H1 (cell line): Measurements from ENCODE around the gene CAVIN2. TPM values are rescaled to one million over a fixed set of nuclear protein-coding genes. Genes with fewer than 3 reads are reported as not detected.

Experiments
- CTCF ChIA-PET: fragments of 300-600 bp; sonication (Branson Sonifier 250); formaldehyde crosslinking; loops from one replicate; lab custom pipeline; 2021; ENCODE audit not compliant: partially characterized antibody; lab: Charles Lee
- POLR2A ChIA-PET: fragments of 300-600 bp; sonication (Branson Sonifier 250); formaldehyde crosslinking; loops from one replicate; lab custom pipeline; 2021; ENCODE audit warnings: inconsistent platforms; ENCODE audit not compliant: partially characterized antibody; lab: Charles Lee
- DNase-seq, 2 experiments: peaks; one replicate each; pipeline versions ENCODE4 v3.0.0 to v3.0.0-alpha.2; 2010 to 2022; ENCODE audit warnings: low spot score in 2 of 2, low read depth in 1 of 2, mixed read lengths in 1 of 2
- FAIRE-seq: peaks from 2 replicates; lab custom pipeline; 2011; peaks lifted over from hg19 to GRCh38; lab: Jason Lieb, UNC
- H2AFZ ChIP-seq: 2 replicates; pipeline ENCODE4 v1.8.1; 2012; ENCODE audit warnings: low read length, inconsistent platforms
- H2AK5ac ChIP-seq: 2 replicates; pipeline ENCODE4 v1.6.1; 2013; ENCODE audit warnings: low read depth, low read length
- H2BK120ac ChIP-seq: replicated peaks from 2 replicates; pipeline ENCODE3; 2013; ENCODE audit warnings: low read depth, low read length, inconsistent platforms
- H2BK12ac ChIP-seq: 2 replicates; pipeline ENCODE4 v1.6.1; 2013; ENCODE audit warnings: low read depth, low read length
- H2BK15ac ChIP-seq: 2 replicates; pipeline ENCODE4 v1.6.1; 2013; ENCODE audit warnings: low read length
- H2BK20ac ChIP-seq: 2 replicates; pipeline ENCODE4 v1.6.1; 2013; ENCODE audit warnings: low read length
- H2BK5ac ChIP-seq: 2 replicates; pipeline ENCODE4 v1.6.1; 2013; ENCODE audit warnings: low read depth, low read length
- H3K14ac ChIP-seq: 2 replicates; pipeline ENCODE4 v1.6.1; 2013; ENCODE audit warnings: inconsistent platforms; ENCODE audit not compliant: insufficient read length
- H3K18ac ChIP-seq: 2 replicates; pipeline ENCODE4 v1.6.1; 2013; ENCODE audit warnings: low read length; ENCODE audit errors: extremely low read depth
- H3K23ac ChIP-seq: 2 replicates; pipeline ENCODE4 v1.6.1; 2013; ENCODE audit warnings: inconsistent platforms; ENCODE audit not compliant: insufficient read length
- H3K23me2 ChIP-seq: 2 replicates; pipeline ENCODE4 v1.6.1; 2013; ENCODE audit warnings: low read depth, low read length
- H3K27ac ChIP-seq: 2 replicates; pipeline ENCODE4 v1.6.1; 2011; ENCODE audit warnings: low read depth, low read length, inconsistent platforms
- H3K27me3 ChIP-seq, 4 experiments: replicated peaks in 1 of 4; 1 replicate in 1 of 4; 2 replicates in 3 of 4; pipeline versions ENCODE4 v1.6.1 to v1.8.1; 2011 to 2013; ENCODE audit warnings: low read length in 3 of 4, mild to moderate bottlenecking in 3 of 4, inconsistent platforms in 2 of 4, mixed read lengths in 2 of 4, moderate library complexity in 1 of 4; ENCODE audit not compliant: control insufficient read depth in 3 of 4, insufficient read depth in 3 of 4; ENCODE audit errors: extremely low read depth in 1 of 4
- H3K36me3 ChIP-seq, 4 experiments: 2 replicates each; pipeline versions ENCODE4 v1.6.1 to v1.8.1; 2011 to 2013; ENCODE audit warnings: mild to moderate bottlenecking in 4 of 4, low read length in 3 of 4, moderate library complexity in 2 of 4, control low read depth in 1 of 4, inconsistent platforms in 1 of 4; ENCODE audit not compliant: insufficient read depth in 4 of 4, control insufficient read depth in 2 of 4
- H3K4ac ChIP-seq: replicated peaks from 2 replicates; pipeline ENCODE3; 2013; ENCODE audit warnings: low read length, low read depth, mixed read lengths, inconsistent platforms; ENCODE audit not compliant: insufficient read length
- H3K4me1 ChIP-seq, 4 experiments: replicated peaks in 1 of 4; 1 replicate in 1 of 4; 2 replicates in 3 of 4; pipeline versions ENCODE4 v1.6.1 to v1.8.1; 2011 to 2013; ENCODE audit warnings: low read length in 3 of 4, inconsistent platforms in 2 of 4, mixed read lengths in 1 of 4; ENCODE audit not compliant: insufficient read depth in 4 of 4, control insufficient read depth in 3 of 4
- H3K4me2 ChIP-seq, 2 experiments: 2 replicates each; pipeline versions ENCODE4 v1.6.1 to v1.8.1; 2011 to 2013; ENCODE audit warnings: low read depth in 2 of 2, low read length in 2 of 2, control low read depth in 1 of 2, inconsistent platforms in 1 of 2, mild to moderate bottlenecking in 1 of 2; ENCODE audit not compliant: insufficient read depth in 1 of 2
- H3K4me3 ChIP-seq, 4 experiments: fragments of 200-600, 300-600 bp in 1 of 4; sonication (generic), shearing (Covaris generic), sonication (Bioruptor Twin) in 1 of 4; 2 replicates each; pipeline versions ENCODE4 v1.5.1 to v1.8.1; 2011 to 2016; ENCODE audit warnings: low read length in 4 of 4, low read depth in 3 of 4, control low read depth in 2 of 4, inconsistent platforms in 2 of 4, mild to moderate bottlenecking in 2 of 4, mixed read lengths in 1 of 4, moderate library complexity in 1 of 4; ENCODE audit not compliant: insufficient read depth in 2 of 4; ENCODE audit errors: extremely low read depth in 1 of 4
- H3K56ac ChIP-seq: replicated peaks from 2 replicates; pipeline ENCODE3; 2013; ENCODE audit warnings: low read depth, mild to moderate bottlenecking, mixed read lengths, low read length, inconsistent platforms; ENCODE audit not compliant: insufficient read length
- H3K79me1 ChIP-seq: 2 replicates; pipeline ENCODE4 v1.6.1; 2013; ENCODE audit warnings: low read depth, low read length, control low read depth
- H3K79me2 ChIP-seq, 2 experiments: 2 replicates each; pipeline versions ENCODE4 v1.6.1 to v1.8.1; 2012 to 2013; ENCODE audit warnings: low read length in 2 of 2, mild to moderate bottlenecking in 2 of 2, inconsistent platforms in 1 of 2; ENCODE audit not compliant: insufficient read depth in 2 of 2, control insufficient read depth in 1 of 2
- H3K9ac ChIP-seq, 4 experiments: replicated peaks in 1 of 4; 1 replicate in 1 of 4; 2 replicates in 3 of 4; pipeline versions ENCODE4 v1.6.1 to v1.8.1; 2011 to 2013; ENCODE audit warnings: low read depth in 3 of 4, low read length in 3 of 4, control low read depth in 2 of 4, mild to moderate bottlenecking in 2 of 4, moderate library complexity in 2 of 4, inconsistent platforms in 1 of 4; ENCODE audit errors: extremely low read depth in 1 of 4
- H3K9me3 ChIP-seq, 2 experiments: 2 replicates each; pipeline versions ENCODE4 v1.6.1 to v1.8.1; 2012 to 2013; ENCODE audit warnings: mild to moderate bottlenecking in 2 of 2, moderate library complexity in 2 of 2, control low read depth in 1 of 2, inconsistent platforms in 1 of 2, low read depth in 1 of 2, low read length in 1 of 2, mixed read lengths in 1 of 2; ENCODE audit not compliant: insufficient read depth in 2 of 2
- H4K20me1 ChIP-seq, 2 experiments: replicated peaks in 1 of 2; 2 replicates each; pipeline versions ENCODE3 to v1.8.1; 2011 to 2013; ENCODE audit warnings: inconsistent platforms in 2 of 2, low read length in 2 of 2, mild to moderate bottlenecking in 1 of 2; ENCODE audit not compliant: insufficient read depth in 2 of 2, control insufficient read depth in 1 of 2
- H4K5ac ChIP-seq: 2 replicates; pipeline ENCODE4 v1.6.1; 2013; ENCODE audit warnings: low read length, low read depth, mixed read lengths, inconsistent platforms; ENCODE audit not compliant: insufficient read length
- H4K8ac ChIP-seq: 2 replicates; pipeline ENCODE4 v1.8.0; 2013; ENCODE audit warnings: mild to moderate bottlenecking, moderate library complexity, low read length, inconsistent platforms; ENCODE audit not compliant: insufficient read depth; ENCODE audit errors: extremely low read depth
- H4K91ac ChIP-seq: replicated peaks from 2 replicates; pipeline ENCODE3; 2013; ENCODE audit warnings: low read length, mixed read lengths, inconsistent platforms; ENCODE audit not compliant: insufficient read length
- BCL11A ChIP-seq, 2 experiments: IDR thresholded peaks; one replicate each; pipeline ENCODE4 v1.6.1; 2011; ENCODE audit warnings: low read depth in 2 of 2, low read length in 2 of 2, mild to moderate bottlenecking in 2 of 2
- FOSL1 ChIP-seq: IDR thresholded peaks from 2 replicates; pipeline ENCODE4 v1.6.1; 2011; ENCODE audit warnings: mild to moderate bottlenecking, low read depth, low read length, moderate library complexity; ENCODE audit not compliant: insufficient read depth
- RBBP5 ChIP-seq: IDR thresholded peaks from 2 replicates; pipeline ENCODE4 v1.7.1; 2012; ENCODE audit warnings: low read depth, mild to moderate bottlenecking, inconsistent platforms, low read length, moderate library complexity, borderline replicate concordance
- YY1 ChIP-seq: IDR thresholded peaks from 2 replicates; pipeline ENCODE4 v1.6.1; 2011; ENCODE audit warnings: low read depth, mild to moderate bottlenecking, low read length
- WGBS, 2 experiments: shearing (Covaris generic) in 1 of 2; methylation state at CpG; one replicate each; pipeline versions ENCODE4 v1.1.6 to v1.1.7; 2013 to 2015; ENCODE audit warnings: low lambda C conversion rate in 2 of 2, mixed read lengths in 2 of 2, inconsistent platforms in 1 of 2, low coverage in 1 of 2, missing lambda C conversion rate in 1 of 2; ENCODE audit not compliant: insufficient replicate concordance in 2 of 2, insufficient coverage in 1 of 2, insufficient read length in 1 of 2; ENCODE audit errors: extremely low coverage in 1 of 2, missing lambda C conversion rate in 1 of 2; 5-methylcytosine and 5-hydroxymethylcytosine counted together
- polyA plus RNA-seq, 7 experiments: library from polyadenylated mRNA; depleted of rRNA in 3 of 7; stranded (reverse) in 5 of 7; unstranded in 2 of 7; fragments of >200 nt in 5 of 7; fragments of 200-250 nt in 2 of 7; gene quantifications; 1 replicate in 5 of 7; 2 replicates in 1 of 7; 4 replicates in 1 of 7; pipeline versions ENCODE4 v1.2.1 to v1.2.3, GENCODE V29; 2011 to 2013; ENCODE audit warnings: missing spikeins in 2 of 7, mixed read lengths in 2 of 7
- total RNA-seq: library from RNA; stranded (reverse); fragmentation: NEBNext Ultra II Directional; extraction: Animal tissue kit (Norgen Biotek cat#: 25700); gene quantifications from 2 replicates; pipeline ENCODE4 v1.2.1, GENCODE V29; 2021

Gene CAVIN2
- total and polyA plus RNA-seq, 2 of the 8 experiments (the other 6 are each of a cell fraction or from before 2014, with no cell fraction given), result 0.03 TPM; not detected in 1

- H3K79me1 ChIP-seq, result no peaks in the 10 kb centered on the region
Measured at GRCh38 chr2:191804766-191805165, 42.1 kb downstream of the CAVIN2 start.

More at GRCh38 chr2:191804766-191805165, 42.1 kb downstream of the CAVIN2 start:
- Histone ChIP-seq H3K79me2 (no peaks in the 10 kb centered on the region), H3K56ac (no peak overlapping the region), H3K4ac (no peak overlapping the region), H3K36me3 (no peaks in the 10 kb centered on the region), H3K4me3 (no peak overlapping the region), H4K91ac (no peak overlapping the region), H2AFZ (no peak overlapping the region), H3K18ac (no peak overlapping the region), H2BK15ac (no peak overlapping the region), H3K4me2 (no peak overlapping the region), H2BK5ac (no peak overlapping the region), H3K14ac (no peak overlapping the region), H3K27me3 (no peaks in the 10 kb centered on the region), H4K20me1 (no peaks in the 10 kb centered on the region), H4K5ac (no peak overlapping the region), H2BK120ac (no peak overlapping the region), H2BK12ac (no peak overlapping the region), H3K9me3 (no peaks in the 10 kb centered on the region), H3K27ac (no peak overlapping the region), H3K4me1 (no peaks in the 10 kb centered on the region), H2AK5ac (no peak overlapping the region), H3K23me2 (no peaks in the 10 kb centered on the region), H4K8ac (no peak overlapping the region), H2BK20ac (no peak overlapping the region), H3K23ac (no peak overlapping the region), H3K9ac (no peak overlapping the region)
- FAIRE-seq, result no peak
- ChIA-PET CTCF (interaction anchor here (0.9 to 2.2 kb wide), 3 partner anchors 92 to 381 kb away, joined by 3 to 9 read pairs (median 3); no protein-coding TSS in a partner anchor), POLR2A (no interaction called here)
- no peak for DNase-seq
- 89% methylated on average over 9 of the region's 9 CpGs; no CpG with 5 or more reads in 1 of the 2 experiments for WGBS, 2 experiments
- no peak for TF ChIP-seq FOSL1
- no peak for TF ChIP-seq YY1
- TF ChIP-seq RBBP5, result no peak
- TF ChIP-seq BCL11A (IDR thresholded peaks at IDR 0.05; ENCODE audit: low read depth in 2 of 2, low read length in 2 of 2), result no peak
